Anterior cingulate cortex (tissue), 58 donors: ENCODE results near the gene NUP54.
A peak's percentile ranks its signal among the peaks of the same experiment; 100 is the strongest.

Source experiments
- DNase-seq, 58 donors: peaks; one replicate each; lab custom pipeline; 2025; lab: John Stamatoyannopoulos, UW

NUP54 gene

DNA sequence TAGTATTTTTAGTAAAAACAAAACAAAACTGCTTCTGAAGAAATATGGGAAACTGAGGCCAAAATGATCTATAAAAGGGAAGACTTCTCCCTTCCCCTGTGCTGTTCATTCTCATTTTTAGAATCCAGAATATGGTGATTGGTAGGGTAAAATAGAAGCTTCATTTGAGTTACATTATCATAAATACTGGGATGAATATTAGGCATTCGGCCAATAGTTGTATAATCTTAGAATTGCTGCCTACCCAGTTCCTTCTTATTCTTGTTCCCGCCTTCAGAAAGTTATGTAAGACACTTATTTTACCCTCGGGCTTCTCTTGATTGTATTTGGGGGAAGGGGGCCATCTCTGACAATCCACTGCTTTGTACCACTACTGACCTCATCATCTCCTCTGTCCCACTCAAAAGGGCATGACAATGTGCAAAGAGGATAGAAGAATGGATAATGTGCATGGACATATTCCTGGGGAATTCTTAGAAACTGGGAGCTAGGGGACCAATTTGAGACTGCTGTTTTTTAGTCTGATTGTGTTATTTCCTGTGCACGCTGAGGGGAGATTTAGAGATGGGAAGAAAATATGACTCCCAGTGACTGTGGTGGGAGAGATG is 73.1 kb downstream of the NUP54 start:
- DNase-seq: peak in 1 of 58 donors; percentile 6

GRCh38 chr4:76074468-76074867 is 73.7 kb downstream of the NUP54 start, which contains the start of gene ART3:
TSS of gene ART3 (plus strand) at chr4:76074709. CDS start at chr4:76075890, 1,181 bp downstream.
- DNase-seq: peak in 19 of 58 donors; percentile 3 to 39 (median 17)

- no peak for DNase-seq
Measured at GRCh38 chr4:76072760-76073159, 75.4 kb downstream of the NUP54 start.

DNA sequence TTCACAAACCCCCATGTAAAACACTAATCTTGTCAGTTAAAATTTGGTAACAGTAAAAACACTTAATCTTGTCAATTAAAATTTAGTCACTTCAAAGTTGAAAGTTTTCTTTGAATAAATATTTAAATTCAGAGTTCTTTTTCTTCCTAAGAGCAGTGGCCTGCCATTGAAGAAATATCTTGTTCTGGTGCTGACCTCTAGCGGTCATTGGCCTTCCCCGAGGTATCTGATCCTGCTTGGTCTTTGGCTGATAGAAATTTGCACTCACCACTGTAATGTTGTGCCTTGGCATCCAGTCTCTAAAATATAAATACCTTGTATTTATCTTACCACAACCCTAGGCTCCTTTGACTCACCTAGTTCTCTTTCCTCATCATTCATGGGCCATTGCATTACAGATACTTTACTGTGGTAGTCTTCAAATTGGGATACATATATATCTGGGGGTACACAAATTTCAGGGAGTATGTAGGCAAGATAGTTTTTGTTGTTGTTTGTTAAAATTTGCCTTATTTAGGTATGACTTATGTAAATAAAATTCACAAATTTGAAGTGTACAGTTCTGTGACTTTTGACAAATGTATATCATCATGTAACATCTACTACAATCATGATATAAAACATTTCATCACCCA is 80.4 kb downstream of the NUP54 start:
- DNase-seq: peak in 50 of 58 donors; percentile 0 to 77 (median 36)

- no peak for DNase-seq
Measured at GRCh38 chr4:76066546-76066945, 81.7 kb downstream of the NUP54 start.
